GM19452 (cell line): ENCODE measurements around the gene MDFI.
"Not testable (repeated sequence)": the region's sequence is repeated elsewhere in the genome, so short reads cannot be mapped to it uniquely, and the experiment has no call there.

Experiments used
- ATAC-seq: cut with Tn5 transposase; IDR thresholded peaks from one replicate; pipeline ENCODE4 v1.9.1; 2021; ENCODE audit not compliant: unreplicated experiment

Gene MDFI

GRCh38 chr6:41602422-41602743, 35.9 kb upstream of the MDFI start:
- ATAC-seq: no peak

GRCh38 chr6:41602864-41603608, 35.2 kb upstream of the MDFI start:
- no peak for ATAC-seq

DNA sequence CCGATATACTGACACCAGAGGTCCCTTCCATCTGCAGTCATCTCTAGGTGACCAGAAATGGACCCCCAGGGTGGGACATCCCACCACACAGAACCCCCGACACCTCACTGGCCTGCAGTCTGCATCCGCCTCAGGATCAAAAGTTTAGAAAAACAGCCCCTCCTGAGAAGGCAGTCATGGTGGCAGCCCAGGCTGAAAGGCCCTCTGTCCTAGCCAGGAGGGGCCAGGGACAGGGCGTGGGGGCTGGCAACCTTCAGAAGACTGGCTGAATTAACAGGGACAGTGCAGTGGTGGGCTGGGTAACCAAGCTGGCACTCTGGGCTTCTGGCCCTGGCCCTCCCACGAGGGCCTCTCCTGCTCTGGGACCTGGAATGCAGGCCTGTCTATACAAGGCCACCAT, 34.3 kb upstream of the MDFI start:
- no peak for ATAC-seq

DNA sequence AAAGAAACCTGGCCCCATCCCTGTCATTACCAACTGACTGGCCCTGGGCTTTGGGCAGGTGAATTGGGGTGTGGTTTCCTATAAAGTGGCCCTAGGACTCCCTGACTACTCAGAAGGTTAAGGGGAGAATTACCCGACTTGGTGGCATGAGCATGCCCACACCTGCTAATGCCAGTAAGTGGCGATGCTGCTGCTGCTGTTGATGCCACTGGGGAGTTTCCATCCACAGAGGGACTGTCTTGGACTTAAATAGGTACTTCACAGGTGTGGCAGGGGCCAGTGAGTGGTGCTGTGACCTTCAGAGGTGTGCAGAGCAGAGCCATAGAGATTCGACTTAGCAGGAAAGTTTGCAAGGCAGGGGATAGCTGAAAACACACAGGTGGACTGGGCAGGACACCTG, 32.6 kb upstream of the MDFI start:
- no peak for ATAC-seq

DNA sequence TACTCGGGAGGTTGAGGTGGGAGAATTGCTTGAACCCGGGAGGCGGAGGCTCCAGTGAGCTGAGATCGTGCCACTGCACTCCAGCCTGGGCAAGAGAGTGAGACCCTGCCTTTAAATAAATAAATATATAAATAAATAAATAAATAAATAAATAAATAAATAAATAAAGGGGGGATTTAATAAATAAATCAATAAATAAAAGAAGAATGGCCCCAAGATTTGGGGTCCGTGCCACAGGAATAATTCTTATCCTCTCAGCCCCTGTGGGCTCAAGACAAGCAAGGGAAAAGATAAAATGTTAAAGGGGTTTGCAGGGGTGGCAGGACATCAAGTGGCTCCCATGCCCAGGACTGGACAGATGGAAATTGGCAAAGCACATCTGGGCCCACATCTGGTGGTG, 31.2 kb upstream of the MDFI start:
- no peak for ATAC-seq

GRCh38 chr6:41607736-41608135, 30.5 kb upstream of the MDFI start:
- no peak for ATAC-seq

- ATAC-seq: no peak
Observed at GRCh38 chr6:41608443-41609151, 29.7 kb upstream of the MDFI start.

- no peak for ATAC-seq
Observed at GRCh38 chr6:41614715-41615114, 23.6 kb upstream of the MDFI start.

GRCh38 chr6:41615311-41615710, 23.0 kb upstream of the MDFI start:
- ATAC-seq: no peak

- ATAC-seq: no peak
Observed at GRCh38 chr6:41618598-41618997, 19.7 kb upstream of the MDFI start.

DNA sequence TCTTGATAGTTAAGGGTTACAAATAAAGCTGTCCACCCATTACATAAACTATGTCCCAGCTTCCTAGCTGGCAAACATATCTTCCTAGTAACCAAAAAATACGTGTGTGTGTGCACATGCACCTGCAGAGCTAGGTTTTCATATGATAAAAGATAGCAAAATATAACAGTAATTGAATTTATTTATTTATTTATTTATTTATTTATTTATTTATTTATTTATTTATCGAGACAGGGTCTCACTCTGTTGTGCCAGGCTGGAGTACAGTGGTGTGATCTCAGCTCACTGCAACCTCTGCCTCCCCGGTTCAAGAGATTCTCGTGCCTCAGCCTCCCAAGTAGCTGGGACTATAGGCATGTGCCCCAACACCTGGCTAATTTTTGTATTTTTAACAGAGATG, 19.1 kb upstream of the MDFI start:
- ATAC-seq: not testable (repeated sequence)

- no peak for ATAC-seq
Observed at GRCh38 chr6:41621367-41621766, 16.9 kb upstream of the MDFI start.

DNA sequence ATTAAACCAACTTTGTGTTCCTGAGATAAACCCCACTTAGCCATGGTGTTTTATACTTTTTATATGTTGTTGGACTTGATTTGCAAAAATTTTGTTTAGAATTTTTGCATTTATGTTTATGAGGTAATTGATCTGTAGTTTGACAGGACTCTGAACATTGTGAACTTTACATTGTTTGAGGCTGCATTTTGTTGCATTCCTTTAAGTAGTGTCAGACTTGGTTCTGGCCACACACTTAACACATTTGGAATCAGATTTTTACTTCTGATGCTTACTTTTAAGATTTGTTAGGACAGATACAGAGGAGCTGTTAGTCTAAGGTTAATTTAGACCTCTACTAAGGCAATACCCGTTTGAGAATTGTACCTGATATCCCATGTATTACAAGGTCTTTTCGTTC, 16.5 kb upstream of the MDFI start:
- no peak for ATAC-seq

DNA sequence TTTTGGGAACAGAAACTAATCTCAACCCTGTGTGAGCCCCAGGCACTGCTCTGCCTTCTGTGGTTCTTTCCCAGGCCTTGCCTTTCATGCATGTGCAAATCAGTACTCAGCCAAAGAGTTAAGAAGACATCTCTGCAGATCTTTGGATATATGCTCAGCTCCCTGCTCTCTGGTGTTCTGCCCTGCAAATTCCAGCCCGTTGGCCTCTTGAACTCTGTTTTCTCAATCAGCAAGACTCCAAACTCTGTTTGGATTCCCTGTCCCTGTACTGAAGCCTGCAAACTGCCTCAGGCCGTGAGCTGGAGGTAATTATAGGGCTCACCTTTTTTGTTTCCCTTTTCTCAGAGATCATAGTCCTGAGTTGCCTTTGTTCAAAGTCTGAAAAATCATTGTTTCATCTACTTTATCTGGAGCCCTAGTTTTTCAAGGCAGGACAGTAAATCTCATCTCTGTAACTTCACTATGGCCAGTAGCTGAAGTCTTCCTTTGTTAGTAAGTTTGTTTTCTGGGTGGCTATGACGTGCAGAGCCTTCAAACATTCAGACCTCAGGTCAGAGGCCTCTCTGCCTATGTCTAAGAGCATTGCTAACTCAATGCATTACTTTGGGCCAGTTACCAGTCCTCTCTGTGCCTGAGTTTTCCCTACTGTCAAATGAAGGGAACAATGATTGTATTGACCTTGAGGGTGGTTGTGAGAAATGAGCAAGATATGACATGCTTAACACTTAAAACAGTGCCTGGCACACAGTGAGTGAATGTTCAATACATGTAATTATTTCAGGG, 15.9 kb upstream of the MDFI start:
- ATAC-seq: no peak

- ATAC-seq: no peak
Observed at GRCh38 chr6:41623330-41623729, 14.9 kb upstream of the MDFI start.

DNA sequence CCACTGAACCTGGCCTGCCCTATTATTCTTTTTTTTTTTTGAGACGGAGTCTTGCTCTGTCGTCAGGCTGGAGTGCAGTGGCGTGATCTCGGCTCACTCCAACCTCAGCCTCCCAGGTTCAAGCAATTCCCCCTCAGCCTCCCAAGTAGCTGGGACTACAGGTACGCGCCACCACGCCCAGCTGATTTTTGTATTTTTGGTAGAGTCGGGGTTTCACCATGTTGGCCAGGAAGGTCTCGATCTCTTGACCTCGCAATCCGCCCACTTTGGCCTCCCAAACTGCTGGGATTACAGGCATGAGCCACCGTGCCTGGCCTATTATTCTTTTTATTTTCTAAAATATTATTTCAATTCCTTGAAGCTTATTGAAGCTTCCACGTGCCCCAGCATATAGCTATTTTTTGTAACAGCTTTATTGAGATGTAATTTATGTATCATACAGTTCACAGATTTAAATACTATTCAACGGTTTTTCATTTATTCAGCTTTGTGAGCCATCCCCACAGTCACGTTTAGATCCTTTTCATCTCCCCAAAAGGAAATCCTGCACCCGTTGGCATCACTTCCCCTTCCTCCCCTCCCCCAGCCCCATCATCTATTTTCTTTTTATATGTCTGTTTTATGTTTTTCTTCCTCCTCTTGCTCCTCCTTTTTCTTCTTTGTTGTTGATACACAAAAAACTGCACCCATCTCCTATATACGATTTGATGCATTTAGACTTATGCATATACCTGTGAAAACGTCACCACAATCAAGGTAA, 13.5 kb upstream of the MDFI start:
- no peak for ATAC-seq

DNA sequence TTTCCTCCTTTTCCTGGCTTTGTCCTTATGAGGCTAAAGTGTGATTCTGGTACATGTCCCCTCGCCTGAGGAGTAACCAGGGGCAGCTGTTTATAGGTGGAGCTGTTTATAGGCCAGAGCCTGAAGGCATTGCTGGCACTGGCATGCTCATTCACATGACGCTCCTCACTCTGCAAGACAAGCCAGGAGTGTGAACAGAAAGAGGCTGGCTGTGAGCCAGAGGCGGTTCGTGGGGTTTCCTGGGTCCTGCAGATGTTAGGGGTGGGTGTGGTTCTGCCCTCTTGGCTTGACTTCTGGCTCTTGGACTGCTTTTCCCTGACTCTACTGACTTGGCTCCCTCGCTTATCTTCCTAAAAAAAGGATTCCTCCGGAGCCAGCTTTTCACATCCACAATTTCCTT, 12.8 kb upstream of the MDFI start:
- ATAC-seq: no peak

DNA sequence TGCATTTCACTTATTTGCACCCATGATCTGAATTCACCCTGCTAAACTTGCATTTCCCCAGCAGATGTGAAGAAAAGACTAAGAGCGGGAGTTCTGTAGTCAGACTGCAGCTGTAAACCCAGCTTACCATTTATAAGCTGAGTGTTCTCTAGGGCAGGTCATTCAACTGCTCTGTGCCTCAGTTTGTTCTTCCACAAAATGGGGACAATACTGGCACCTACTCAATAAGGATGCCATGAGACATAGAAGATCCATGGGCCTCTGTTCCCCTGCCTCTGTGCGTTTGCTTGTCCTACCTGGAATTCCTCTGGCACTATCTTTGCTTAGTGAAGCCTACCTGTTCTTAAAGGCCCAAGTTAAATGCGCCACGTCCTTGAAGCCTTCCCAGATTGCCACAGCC, 12.2 kb upstream of the MDFI start:
- no peak for ATAC-seq

- ATAC-seq: no peak
Observed at GRCh38 chr6:41626917-41627316, 11.4 kb upstream of the MDFI start.

- ATAC-seq: no peak
Observed at GRCh38 chr6:41629128-41629527, 9.1 kb upstream of the MDFI start.

- ATAC-seq: no peak
Observed at GRCh38 chr6:41630069-41630468, 8.2 kb upstream of the MDFI start.
